ENCODE results near the gene RASSF7. TPM values are rescaled to one million over a fixed set of nuclear protein-coding genes. Genes with fewer than 3 reads are reported as not detected.
"Not testable (repeated sequence)": the region's sequence is repeated elsewhere in the genome, so short reads cannot be mapped to it uniquely, and the experiment has no call there.

The RASSF7 gene
- total RNA-seq, 1 donor from 2014 or later = 32.3 TPM

- Histone ChIP-seq H2AFZ (ENCODE audit: low read depth, low read length) (no peak overlapping the region), H3K36me3 (ENCODE audit: insufficient read depth, low read length) (peaks cover 6% of the 10 kb centered on the region), H3K4me2 (ENCODE audit: low read length) (no peak overlapping the region), H3K4me1 (ENCODE audit: insufficient read depth, low read length) (no peaks in the 10 kb centered on the region), H4K20me1 (ENCODE audit: insufficient read depth, low read length) (no peaks in the 10 kb centered on the region), H3K27me3 (ENCODE audit: insufficient read depth, low read length) (no peaks in the 10 kb centered on the region), H3K9ac (ENCODE audit: low read length) (no peak overlapping the region), H3K79me2 (ENCODE audit: insufficient read depth, low read length) (peaks cover 3% of the 10 kb centered on the region), H3K4me3 (ENCODE audit: insufficient read depth, low read depth, low read length) (no peak overlapping the region), H3K9me3 (ENCODE audit: insufficient read depth, low read depth, low read length) (no peaks in the 10 kb centered on the region), H3K27ac (ENCODE audit: low read depth, low read length) (no peak overlapping the region)
- H3K27ac Mint-ChIP-seq (ENCODE audit: unreplicated experiment) = no peak overlapping the region
- FAIRE-seq = no peak
- DNase-seq (ENCODE audit: low read depth) = no peak
- H3K9me3 Mint-ChIP-seq (ENCODE audit: unreplicated experiment) = peaks cover 11% of the 10 kb centered on the region
- no peaks in the 10 kb centered on the region for H3K27me3 Mint-ChIP-seq (ENCODE audit: low read depth, unreplicated experiment)
- no peak overlapping the region for H3K4me3 Mint-ChIP-seq (ENCODE audit: unreplicated experiment)
- no peaks in the 10 kb centered on the region for H3K4me1 Mint-ChIP-seq (ENCODE audit: low read depth, unreplicated experiment)
- no peak for TF ChIP-seq EZH2 (IDR thresholded peaks at IDR 0.05; ENCODE audit: insufficient read depth, low read length)
- H3K36me3 Mint-ChIP-seq (ENCODE audit: low read depth, unreplicated experiment) = peaks cover 29% of the 10 kb centered on the region
These were observed 46.2 kb upstream of the RASSF7 start for GRCh38 chr11:514606-515005.

- H3K79me2 ChIP-seq (ENCODE audit: insufficient read depth, low read length) = no peaks in the 10 kb centered on the region
- Mint-ChIP-seq H3K4me1 (ENCODE audit: low read depth, unreplicated experiment) (no peaks in the 10 kb centered on the region), H3K27ac (ENCODE audit: unreplicated experiment) (no peak overlapping the region), H3K9me3 (ENCODE audit: unreplicated experiment) (peaks cover 11% of the 10 kb centered on the region), H3K36me3 (ENCODE audit: low read depth, unreplicated experiment) (peaks cover 29% of the 10 kb centered on the region), H3K4me3 (ENCODE audit: unreplicated experiment) (no peak overlapping the region), H3K27me3 (ENCODE audit: low read depth, unreplicated experiment) (no peaks in the 10 kb centered on the region)
- TF ChIP-seq CTCF (IDR thresholded peaks at IDR 0.05; ENCODE audit: insufficient read depth, low read depth, low read length) (no peak), EZH2 (IDR thresholded peaks at IDR 0.05; ENCODE audit: insufficient read depth, low read length) (no peak)
- H3K36me3 ChIP-seq (ENCODE audit: insufficient read depth, low read length) = peaks cover 6% of the 10 kb centered on the region
- no peak overlapping the region for H2AFZ ChIP-seq (ENCODE audit: low read depth, low read length)
- H3K4me1 ChIP-seq (ENCODE audit: insufficient read depth, low read length) = no peaks in the 10 kb centered on the region
- DNase-seq (ENCODE audit: low read depth) = no peak
- H3K27me3 ChIP-seq (ENCODE audit: insufficient read depth, low read length) = no peaks in the 10 kb centered on the region
- FAIRE-seq = no peak
- no peaks in the 10 kb centered on the region for H4K20me1 ChIP-seq (ENCODE audit: insufficient read depth, low read length)
- H3K9me3 ChIP-seq (ENCODE audit: insufficient read depth, low read depth, low read length) = no peaks in the 10 kb centered on the region
- H3K4me2 ChIP-seq (ENCODE audit: low read length) = no peak overlapping the region
- H3K9ac ChIP-seq (ENCODE audit: low read length) = no peak overlapping the region
- H3K27ac ChIP-seq (ENCODE audit: low read depth, low read length) = no peak overlapping the region
- no peak overlapping the region for H3K4me3 ChIP-seq (ENCODE audit: insufficient read depth, low read depth, low read length)
These were observed 45.6 kb upstream of the RASSF7 start for GRCh38 chr11:515131-515530.

DNA sequence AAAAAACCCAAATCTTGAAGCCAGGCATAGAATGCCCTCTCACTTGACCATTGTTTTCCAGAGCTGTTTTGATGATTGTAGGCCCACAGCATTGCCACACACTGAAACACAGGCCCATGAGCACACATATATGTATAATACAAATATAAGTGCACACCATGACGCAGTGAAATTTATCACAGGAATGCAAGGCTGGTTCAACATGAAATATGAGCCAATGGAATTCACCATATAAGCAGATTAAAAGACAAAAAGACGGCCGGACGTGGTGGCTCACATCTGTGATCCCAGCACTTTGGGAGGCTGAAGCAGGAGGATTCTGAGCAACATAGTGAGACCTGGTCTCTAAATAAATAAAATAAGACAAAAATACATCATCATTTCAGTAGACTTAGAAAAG, 44.4 kb upstream of the RASSF7 start:
- no peak overlapping the region for H3K27ac ChIP-seq (ENCODE audit: low read depth, low read length)
- Mint-ChIP-seq H3K4me3 (ENCODE audit: unreplicated experiment) (no peak overlapping the region), H3K27ac (ENCODE audit: unreplicated experiment) (no peak overlapping the region), H3K4me1 (ENCODE audit: low read depth, unreplicated experiment) (no peaks in the 10 kb centered on the region), H3K36me3 (ENCODE audit: low read depth, unreplicated experiment) (peaks cover 32% of the 10 kb centered on the region), H3K9me3 (ENCODE audit: unreplicated experiment) (peaks cover 14% of the 10 kb centered on the region), H3K27me3 (ENCODE audit: low read depth, unreplicated experiment) (no peaks in the 10 kb centered on the region)
- H3K9me3 ChIP-seq (ENCODE audit: insufficient read depth, low read depth, low read length) = no peaks in the 10 kb centered on the region
- DNase-seq (ENCODE audit: low read depth) (no peak), FAIRE-seq (no peak)
- H3K4me2 ChIP-seq (ENCODE audit: low read length) = no peak overlapping the region
- H3K4me1 ChIP-seq (ENCODE audit: insufficient read depth, low read length) = no peaks in the 10 kb centered on the region
- TF ChIP-seq EZH2 (IDR thresholded peaks at IDR 0.05; ENCODE audit: insufficient read depth, low read length) (no peak), CTCF (IDR thresholded peaks at IDR 0.05; ENCODE audit: insufficient read depth, low read depth, low read length) (no peak)
- no peaks in the 10 kb centered on the region for H3K27me3 ChIP-seq (ENCODE audit: insufficient read depth, low read length)
- H2AFZ ChIP-seq (ENCODE audit: low read depth, low read length) = no peak overlapping the region
- H3K9ac ChIP-seq (ENCODE audit: low read length) = no peak overlapping the region
- H3K4me3 ChIP-seq (ENCODE audit: insufficient read depth, low read depth, low read length) = no peak overlapping the region
- no peaks in the 10 kb centered on the region for H4K20me1 ChIP-seq (ENCODE audit: insufficient read depth, low read length)
- H3K36me3 ChIP-seq (ENCODE audit: insufficient read depth, low read length) = peaks cover 4% of the 10 kb centered on the region
- no peaks in the 10 kb centered on the region for H3K79me2 ChIP-seq (ENCODE audit: insufficient read depth, low read length)

- not testable (repeated sequence) for FAIRE-seq; H2AFZ ChIP-seq (ENCODE audit: low read depth, low read length); H3K9ac ChIP-seq (ENCODE audit: low read length); DNase-seq (ENCODE audit: low read depth); H3K79me2 ChIP-seq (ENCODE audit: insufficient read depth, low read length); H3K4me3 Mint-ChIP-seq (ENCODE audit: unreplicated experiment); H3K27me3 ChIP-seq (ENCODE audit: insufficient read depth, low read length); H3K4me1 Mint-ChIP-seq (ENCODE audit: low read depth, unreplicated experiment); H4K20me1 ChIP-seq (ENCODE audit: insufficient read depth, low read length); H3K27me3 Mint-ChIP-seq (ENCODE audit: low read depth, unreplicated experiment); H3K4me3 ChIP-seq (ENCODE audit: insufficient read depth, low read depth, low read length); H3K27ac Mint-ChIP-seq (ENCODE audit: unreplicated experiment); H3K4me2 ChIP-seq (ENCODE audit: low read length); H3K9me3 ChIP-seq (ENCODE audit: insufficient read depth, low read depth, low read length); H3K27ac ChIP-seq (ENCODE audit: low read depth, low read length); H3K4me1 ChIP-seq (ENCODE audit: insufficient read depth, low read length); H3K36me3 ChIP-seq (ENCODE audit: insufficient read depth, low read length)
- H3K9me3 Mint-ChIP-seq (ENCODE audit: unreplicated experiment) = peaks cover 14% of the 10 kb centered on the region
- H3K36me3 Mint-ChIP-seq (ENCODE audit: low read depth, unreplicated experiment) = peaks cover 32% of the 10 kb centered on the region
These were observed 43.7 kb upstream of the RASSF7 start for GRCh38 chr11:516918-517685.
